Tibial nerve (tissue), 4 donors: Measurements from ENCODE around the gene ADCY4.

ENCODE experiments used
- EP300 ChIP-seq, 2 donors: sonication (generic); formaldehyde crosslinking; IDR thresholded peaks; one replicate each; pipeline ENCODE4 v1.6.1; 2017; ENCODE audit warnings: antibody characterized with exemption in 2 of 2, mild to moderate bottlenecking in 1 of 2
- TF ChIP-seq, protein P1 (sequence below), 5 experiments: fragments of 200-600 bp in 3 of 5; fragments of 450-650 bp in 2 of 5; sonication (generic) in 3 of 5; IDR thresholded peaks; one replicate each; pipeline ENCODE4 v1.5.1; 2016 to 2019; ENCODE audit warnings: antibody characterized with exemption in 5 of 5, mild to moderate bottlenecking in 3 of 5, moderate library complexity in 2 of 5

DNA sequence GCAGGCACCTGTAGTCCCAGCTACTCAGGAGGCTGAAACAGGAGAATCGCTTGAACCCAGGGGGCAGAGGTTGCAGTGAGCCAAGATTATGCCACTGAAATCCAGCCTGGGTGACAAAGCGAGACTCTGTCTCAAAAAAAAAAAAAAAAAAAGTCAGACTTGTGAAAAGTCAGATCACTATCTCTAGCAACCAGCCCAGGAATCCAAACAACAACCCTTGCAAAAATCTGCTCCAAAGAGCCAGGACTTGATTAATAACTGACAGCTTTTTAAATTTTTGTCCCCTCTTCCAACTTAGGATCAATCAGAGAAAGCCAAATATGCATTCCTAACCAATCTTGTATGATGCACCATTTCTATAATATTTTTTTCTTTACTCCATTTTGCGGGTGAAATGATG, 25.4 kb upstream of the ADCY4 start:
- TF ChIP-seq, protein P1, sequence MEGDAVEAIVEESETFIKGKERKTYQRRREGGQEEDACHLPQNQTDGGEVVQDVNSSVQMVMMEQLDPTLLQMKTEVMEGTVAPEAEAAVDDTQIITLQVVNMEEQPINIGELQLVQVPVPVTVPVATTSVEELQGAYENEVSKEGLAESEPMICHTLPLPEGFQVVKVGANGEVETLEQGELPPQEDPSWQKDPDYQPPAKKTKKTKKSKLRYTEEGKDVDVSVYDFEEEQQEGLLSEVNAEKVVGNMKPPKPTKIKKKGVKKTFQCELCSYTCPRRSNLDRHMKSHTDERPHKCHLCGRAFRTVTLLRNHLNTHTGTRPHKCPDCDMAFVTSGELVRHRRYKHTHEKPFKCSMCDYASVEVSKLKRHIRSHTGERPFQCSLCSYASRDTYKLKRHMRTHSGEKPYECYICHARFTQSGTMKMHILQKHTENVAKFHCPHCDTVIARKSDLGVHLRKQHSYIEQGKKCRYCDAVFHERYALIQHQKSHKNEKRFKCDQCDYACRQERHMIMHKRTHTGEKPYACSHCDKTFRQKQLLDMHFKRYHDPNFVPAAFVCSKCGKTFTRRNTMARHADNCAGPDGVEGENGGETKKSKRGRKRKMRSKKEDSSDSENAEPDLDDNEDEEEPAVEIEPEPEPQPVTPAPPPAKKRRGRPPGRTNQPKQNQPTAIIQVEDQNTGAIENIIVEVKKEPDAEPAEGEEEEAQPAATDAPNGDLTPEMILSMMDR (IDR thresholded peaks at IDR 0.05), result no peak
- no peak for TF ChIP-seq EP300 (IDR thresholded peaks at IDR 0.05)
